ENCODE data around the gene MGMT. TPM values are rescaled to one million over a fixed set of nuclear protein-coding genes. Genes with fewer than 3 reads are reported as not detected.

The MGMT gene
- polyA plus RNA-seq, 2 donors = 8.6 to 13.0 TPM

DNA sequence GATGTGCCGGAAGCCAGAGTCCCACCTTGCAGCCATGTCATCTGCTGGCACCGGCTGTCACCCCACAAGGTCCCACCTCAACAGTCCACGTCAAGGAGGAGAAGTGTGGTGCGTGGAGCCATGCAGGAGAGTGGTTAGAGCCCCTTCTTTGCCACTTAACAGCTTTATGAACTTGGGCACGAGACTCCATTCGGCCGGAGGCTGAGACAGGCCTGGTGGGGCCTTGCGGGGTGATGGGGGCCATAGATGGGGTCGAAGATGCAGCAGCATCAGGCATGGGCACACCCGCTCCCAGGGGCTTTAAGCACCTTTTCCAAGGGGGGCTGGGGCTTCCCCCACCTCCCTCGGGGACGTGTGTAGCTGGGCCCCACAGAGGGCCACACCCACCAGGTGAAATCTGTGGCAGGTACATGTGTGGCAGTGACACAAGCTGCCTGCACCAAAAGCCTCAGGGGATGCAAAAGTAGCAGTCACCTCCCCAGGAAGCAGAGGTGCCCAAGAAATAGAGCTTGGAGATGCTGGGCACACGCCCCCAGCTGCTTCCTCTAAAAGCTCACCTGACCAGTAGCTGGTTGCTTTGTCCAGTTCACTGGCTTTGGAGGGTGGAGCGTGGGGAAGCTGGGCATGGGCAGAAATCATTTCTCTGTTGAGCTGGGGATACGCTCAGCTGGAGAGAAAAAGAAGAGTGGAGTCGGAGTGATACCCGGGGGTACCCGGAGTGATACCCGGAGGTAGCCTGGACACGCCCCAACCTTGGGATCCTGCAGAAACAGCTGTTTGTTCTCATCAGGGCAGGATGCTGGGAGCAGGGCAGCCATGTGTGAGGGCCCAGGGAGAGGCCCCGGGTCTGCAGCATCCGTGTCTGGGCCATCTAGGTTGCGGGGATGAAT, 297.2 kb downstream of the MGMT start:
- 90 to 93% methylated on average over 23 of the region's 23 CpGs for WGBS, 2 donors
- no peak overlapping the region for H3K27ac ChIP-seq (ENCODE audit: low read depth in 2 of 2, low read length in 1 of 2)
- H3K4me3 ChIP-seq (ENCODE audit: low read depth in 1 of 2, low read length in 2 of 2) = no peak overlapping the region
- H3K27me3 ChIP-seq (ENCODE audit: control insufficient read depth in 1 of 2, insufficient read depth in 2 of 2, low read length in 2 of 2) = no peaks in the 10 kb centered on the region
- H3K9me3 ChIP-seq (ENCODE audit: control insufficient read depth in 2 of 2, insufficient read depth in 1 of 2, low read depth in 1 of 2, low read length in 1 of 2) = peaks cover 0 to 17% of the 10 kb centered on the region in 2 donors
- H3K36me3 ChIP-seq (ENCODE audit: control insufficient read depth in 2 of 2, insufficient read depth in 2 of 2, low read length in 1 of 2) = peaks cover 3 to 17% of the 10 kb centered on the region in 2 donors
- H3K4me1 ChIP-seq (ENCODE audit: control insufficient read depth in 2 of 2, insufficient read depth in 2 of 2, low read length in 1 of 2) = peaks cover 0 to 2% of the 10 kb centered on the region in 2 donors

DNA sequence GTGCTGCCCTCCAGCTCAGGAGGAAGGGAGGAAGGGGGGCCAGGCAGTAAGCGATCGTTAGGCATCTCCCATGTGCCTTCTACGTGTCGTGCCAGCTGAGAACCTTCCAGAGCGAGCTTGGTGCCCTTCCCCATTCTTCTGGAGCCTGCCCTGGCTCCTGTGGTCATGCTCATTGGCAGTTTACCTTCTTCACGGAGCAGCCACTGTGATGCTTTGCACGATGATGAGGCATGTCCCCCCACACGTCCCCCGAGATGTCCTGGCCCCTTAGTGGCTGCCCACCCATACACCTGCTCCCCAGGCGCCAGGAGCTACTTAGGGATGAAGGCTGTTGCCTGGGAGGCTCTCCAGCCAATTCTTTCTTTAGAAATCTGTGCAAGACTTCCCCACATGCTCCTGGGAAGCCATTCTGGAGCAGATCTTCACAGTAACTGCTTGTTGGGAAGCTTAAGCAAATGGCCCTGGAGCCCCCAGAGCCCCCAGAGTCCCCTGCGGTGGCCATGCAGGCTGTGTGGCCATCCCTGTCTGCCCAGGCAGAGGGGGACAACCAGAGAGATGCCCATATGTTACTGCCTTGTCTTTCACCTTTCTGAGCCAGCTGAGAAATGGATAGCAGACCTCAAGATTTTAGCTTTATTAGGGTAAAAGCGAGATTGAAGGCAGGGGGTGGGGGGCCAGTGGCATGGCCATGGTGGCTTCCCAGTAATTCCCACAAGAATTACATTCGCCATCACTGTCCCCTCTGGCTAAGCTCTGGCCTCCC, 298.0 kb downstream of the MGMT start:
- Histone ChIP-seq H3K27ac (ENCODE audit: low read depth in 2 of 2, low read length in 1 of 2) (no peak overlapping the region), H3K27me3 (ENCODE audit: control insufficient read depth in 1 of 2, insufficient read depth in 2 of 2, low read length in 2 of 2) (no peaks in the 10 kb centered on the region), H3K36me3 (ENCODE audit: control insufficient read depth in 2 of 2, insufficient read depth in 2 of 2, low read length in 1 of 2) (peaks cover 0 to 15% of the 10 kb centered on the region in 2 donors), H3K4me1 (ENCODE audit: control insufficient read depth in 2 of 2, insufficient read depth in 2 of 2, low read length in 1 of 2) (peaks cover 0 to 2% of the 10 kb centered on the region in 2 donors), H3K9me3 (ENCODE audit: control insufficient read depth in 2 of 2, insufficient read depth in 1 of 2, low read depth in 1 of 2, low read length in 1 of 2) (peaks cover 0 to 19% of the 10 kb centered on the region in 2 donors), H3K4me3 (ENCODE audit: low read depth in 1 of 2, low read length in 2 of 2) (no peak overlapping the region)
- WGBS, 2 donors = 89 to 94% methylated on average over 13 of the region's 13 CpGs

DNA sequence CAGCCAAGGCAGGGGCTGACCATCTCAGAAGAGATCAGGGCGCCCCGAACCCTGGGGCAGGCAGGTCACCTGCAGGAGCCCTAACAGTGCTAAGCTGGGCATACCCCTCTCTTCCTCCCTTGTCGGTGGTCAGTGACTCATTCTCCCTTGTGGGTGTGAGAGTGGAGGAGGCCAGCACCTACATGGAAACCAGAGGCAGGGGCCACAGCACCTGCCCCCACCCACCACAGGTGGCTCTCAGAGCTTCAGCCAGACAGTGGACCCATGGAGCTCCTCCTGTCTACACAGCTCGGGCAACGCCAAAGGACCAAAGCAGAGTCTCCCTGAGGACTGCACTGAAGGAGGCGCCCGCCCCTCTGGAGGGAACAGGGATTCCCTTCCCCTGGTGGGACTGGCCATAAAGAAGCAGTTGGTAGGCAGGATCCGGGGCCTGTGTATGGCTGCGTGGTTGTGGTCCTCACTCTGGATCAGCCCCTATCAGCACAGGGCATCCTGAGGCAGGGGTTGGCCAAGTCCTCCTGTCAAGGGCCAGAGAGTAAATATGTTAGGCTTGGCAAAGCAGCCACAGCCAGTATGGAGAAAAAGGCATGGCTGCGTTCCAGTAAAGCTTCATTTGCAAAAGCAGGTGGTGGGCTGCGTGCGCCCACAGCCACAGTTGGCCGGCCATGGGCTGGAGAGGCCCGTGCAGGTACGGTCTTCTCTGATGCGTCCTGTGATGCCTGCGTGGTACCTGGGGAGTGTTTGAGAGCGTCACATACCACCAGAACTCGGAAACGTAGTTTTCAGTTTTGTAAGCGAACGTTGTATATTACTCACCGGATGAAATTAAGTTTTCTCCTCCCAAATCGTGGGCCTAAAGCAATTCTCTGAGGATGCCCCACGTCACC, 298.9 kb downstream of the MGMT start:
- no peak overlapping the region for H3K4me3 ChIP-seq (ENCODE audit: low read depth in 1 of 2, low read length in 2 of 2)
- 94 to 97% methylated on average over 24 to 25 of the region's 25 CpGs for WGBS, 2 donors
- H3K27ac ChIP-seq (ENCODE audit: low read depth in 2 of 2, low read length in 1 of 2) = no peak overlapping the region
- no peaks in the 10 kb centered on the region for H3K27me3 ChIP-seq (ENCODE audit: control insufficient read depth in 1 of 2, insufficient read depth in 2 of 2, low read length in 2 of 2)
- H3K4me1 ChIP-seq (ENCODE audit: control insufficient read depth in 2 of 2, insufficient read depth in 2 of 2, low read length in 1 of 2) = peaks cover 0 to 2% of the 10 kb centered on the region in 2 donors
- H3K36me3 ChIP-seq (ENCODE audit: control insufficient read depth in 2 of 2, insufficient read depth in 2 of 2, low read length in 1 of 2) = peaks cover 0 to 14% of the 10 kb centered on the region in 2 donors
- H3K9me3 ChIP-seq (ENCODE audit: control insufficient read depth in 2 of 2, insufficient read depth in 1 of 2, low read depth in 1 of 2, low read length in 1 of 2) = peaks cover 0 to 21% of the 10 kb centered on the region in 2 donors

DNA sequence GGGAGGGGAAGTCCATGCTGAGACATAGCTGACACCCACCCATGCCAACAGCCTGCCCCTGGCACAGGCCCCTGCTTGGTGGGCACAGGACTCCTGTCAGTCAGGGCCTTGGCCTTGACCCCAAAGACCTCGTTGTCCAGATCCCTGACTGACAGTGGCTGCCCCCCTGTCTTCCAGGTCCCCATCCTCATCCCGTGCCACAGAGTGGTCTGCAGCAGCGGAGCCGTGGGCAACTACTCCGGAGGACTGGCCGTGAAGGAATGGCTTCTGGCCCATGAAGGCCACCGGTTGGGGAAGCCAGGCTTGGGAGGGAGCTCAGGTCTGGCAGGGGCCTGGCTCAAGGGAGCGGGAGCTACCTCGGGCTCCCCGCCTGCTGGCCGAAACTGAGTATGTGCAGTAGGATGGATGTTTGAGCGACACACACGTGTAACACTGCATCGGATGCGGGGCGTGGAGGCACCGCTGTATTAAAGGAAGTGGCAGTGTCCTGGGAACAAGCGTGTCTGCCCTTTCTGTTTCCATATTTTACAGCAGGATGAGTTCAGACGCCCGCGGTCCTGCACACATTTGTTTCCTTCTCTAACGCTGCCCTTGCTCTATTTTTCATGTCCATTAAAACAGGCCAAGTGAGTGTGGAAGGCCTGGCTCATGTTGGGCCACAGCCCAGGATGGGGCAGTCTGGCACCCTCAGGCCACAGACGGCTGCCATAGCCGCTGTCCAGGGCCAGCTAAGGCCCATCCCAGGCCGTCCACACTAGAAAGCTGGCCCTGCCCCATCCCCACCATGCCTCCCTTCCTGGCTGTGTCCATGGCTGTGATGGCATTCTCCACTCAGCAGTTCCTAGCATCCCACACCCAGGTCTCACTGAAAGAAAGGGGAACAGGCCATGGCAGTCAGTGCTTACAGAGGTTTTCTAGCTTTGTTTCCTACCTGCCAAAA, 299.8 kb downstream of the MGMT start:
- Histone ChIP-seq H3K4me1 (ENCODE audit: control insufficient read depth in 2 of 2, insufficient read depth in 2 of 2, low read length in 1 of 2) (peaks cover 0 to 2% of the 10 kb centered on the region in 2 donors), H3K27ac (ENCODE audit: low read depth in 2 of 2, low read length in 1 of 2) (no peak overlapping the region), H3K4me3 (ENCODE audit: low read depth in 1 of 2, low read length in 2 of 2) (no peak overlapping the region), H3K27me3 (ENCODE audit: control insufficient read depth in 1 of 2, insufficient read depth in 2 of 2, low read length in 2 of 2) (no peaks in the 10 kb centered on the region), H3K9me3 (ENCODE audit: control insufficient read depth in 2 of 2, insufficient read depth in 1 of 2, low read depth in 1 of 2, low read length in 1 of 2) (peaks cover 0 to 21% of the 10 kb centered on the region in 2 donors), H3K36me3 (ENCODE audit: control insufficient read depth in 2 of 2, insufficient read depth in 2 of 2, low read length in 1 of 2) (peaks cover 0 to 11% of the 10 kb centered on the region in 2 donors)
- 95% methylated on average over 25 of the region's 25 CpGs for WGBS, 2 donors

DNA sequence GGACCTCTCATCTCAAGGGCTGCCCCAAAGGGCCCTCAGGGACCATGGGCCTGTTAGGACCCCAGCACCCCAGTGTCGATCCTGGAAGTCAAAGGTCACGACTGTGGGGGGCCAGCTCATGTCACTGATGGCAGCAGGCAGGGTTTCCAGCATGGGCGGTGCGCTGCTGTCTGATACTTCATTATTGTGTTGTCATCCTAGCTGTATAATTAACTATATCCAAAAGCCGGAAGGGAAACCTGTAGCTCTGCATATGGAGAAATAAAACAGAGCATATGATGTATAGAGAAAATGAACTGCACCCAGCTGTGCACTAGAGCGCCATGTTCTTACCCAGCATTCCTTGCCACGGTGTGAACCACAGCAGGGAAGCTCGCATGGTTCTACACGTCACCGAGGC, 300.7 kb downstream of the MGMT start:
- Histone ChIP-seq H3K27me3 (ENCODE audit: control insufficient read depth in 1 of 2, insufficient read depth in 2 of 2, low read length in 2 of 2) (no peaks in the 10 kb centered on the region), H3K9me3 (ENCODE audit: control insufficient read depth in 2 of 2, insufficient read depth in 1 of 2, low read depth in 1 of 2, low read length in 1 of 2) (peaks cover 0 to 22% of the 10 kb centered on the region in 2 donors), H3K4me1 (ENCODE audit: control insufficient read depth in 2 of 2, insufficient read depth in 2 of 2, low read length in 1 of 2) (peaks cover 0 to 2% of the 10 kb centered on the region in 2 donors), H3K36me3 (ENCODE audit: control insufficient read depth in 2 of 2, insufficient read depth in 2 of 2, low read length in 1 of 2) (peaks cover 0 to 11% of the 10 kb centered on the region in 2 donors), H3K27ac (ENCODE audit: low read depth in 2 of 2, low read length in 1 of 2) (no peak overlapping the region), H3K4me3 (ENCODE audit: low read depth in 1 of 2, low read length in 2 of 2) (no peak overlapping the region)
- 95 to 97% methylated on average over 10 of the region's 10 CpGs for WGBS, 2 donors

DNA sequence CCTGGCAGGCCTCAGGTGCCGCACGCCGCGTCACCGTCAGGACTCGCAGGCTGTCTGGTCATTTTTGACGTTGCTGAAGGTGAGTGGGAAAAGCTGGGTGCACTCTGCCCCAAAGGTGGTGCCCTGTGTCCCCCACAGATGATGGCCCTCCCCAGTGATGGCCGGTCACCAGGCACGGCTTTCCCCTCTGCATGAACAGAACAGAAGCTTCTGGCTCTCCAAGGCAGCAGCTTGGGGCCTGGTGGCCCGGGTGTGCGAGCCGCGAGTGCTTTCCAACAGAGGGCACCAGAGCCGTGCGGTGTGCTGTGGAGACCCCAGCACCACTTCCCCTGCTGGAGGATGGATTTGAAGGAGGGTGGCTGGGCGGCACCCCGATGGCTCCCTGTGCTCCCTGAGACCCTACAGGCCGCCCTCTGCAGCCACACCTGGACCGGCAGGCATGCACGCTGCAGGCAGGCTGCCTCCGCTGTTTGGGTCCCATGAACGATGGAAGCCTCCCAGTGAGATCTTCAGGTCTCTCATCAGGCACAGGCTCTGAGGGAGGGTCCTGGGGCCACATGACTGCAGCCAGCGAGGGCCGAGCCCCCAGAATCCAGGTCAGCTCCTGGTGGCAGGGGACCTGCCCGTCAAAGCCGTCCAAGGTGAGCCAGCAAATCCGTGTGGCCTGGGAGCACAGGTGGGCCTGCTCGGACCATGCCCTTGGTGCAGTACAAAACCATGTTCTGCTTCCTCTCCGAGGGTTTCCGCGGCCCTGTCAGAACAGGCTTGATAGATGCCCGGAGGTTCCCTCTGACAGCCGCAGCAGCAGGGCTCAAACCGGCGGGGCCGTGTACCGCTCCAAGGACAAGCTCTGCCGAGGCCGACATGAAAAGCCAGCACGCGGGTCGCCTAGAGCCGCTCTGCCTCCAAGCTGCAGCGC, 301.7 kb downstream of the MGMT start:
- 92 to 94% methylated on average over 44 of the region's 44 CpGs for WGBS, 2 donors
- Histone ChIP-seq H3K4me3 (ENCODE audit: low read depth in 1 of 2, low read length in 2 of 2) (no peak overlapping the region), H3K9me3 (ENCODE audit: control insufficient read depth in 2 of 2, insufficient read depth in 1 of 2, low read depth in 1 of 2, low read length in 1 of 2) (peaks cover 0 to 24% of the 10 kb centered on the region in 2 donors), H3K27me3 (ENCODE audit: control insufficient read depth in 1 of 2, insufficient read depth in 2 of 2, low read length in 2 of 2) (no peaks in the 10 kb centered on the region), H3K27ac (ENCODE audit: low read depth in 2 of 2, low read length in 1 of 2) (no peak overlapping the region), H3K4me1 (ENCODE audit: control insufficient read depth in 2 of 2, insufficient read depth in 2 of 2, low read length in 1 of 2) (peaks cover 0 to 2% of the 10 kb centered on the region in 2 donors), H3K36me3 (ENCODE audit: control insufficient read depth in 2 of 2, insufficient read depth in 2 of 2, low read length in 1 of 2) (peaks cover 0 to 11% of the 10 kb centered on the region in 2 donors)

DNA sequence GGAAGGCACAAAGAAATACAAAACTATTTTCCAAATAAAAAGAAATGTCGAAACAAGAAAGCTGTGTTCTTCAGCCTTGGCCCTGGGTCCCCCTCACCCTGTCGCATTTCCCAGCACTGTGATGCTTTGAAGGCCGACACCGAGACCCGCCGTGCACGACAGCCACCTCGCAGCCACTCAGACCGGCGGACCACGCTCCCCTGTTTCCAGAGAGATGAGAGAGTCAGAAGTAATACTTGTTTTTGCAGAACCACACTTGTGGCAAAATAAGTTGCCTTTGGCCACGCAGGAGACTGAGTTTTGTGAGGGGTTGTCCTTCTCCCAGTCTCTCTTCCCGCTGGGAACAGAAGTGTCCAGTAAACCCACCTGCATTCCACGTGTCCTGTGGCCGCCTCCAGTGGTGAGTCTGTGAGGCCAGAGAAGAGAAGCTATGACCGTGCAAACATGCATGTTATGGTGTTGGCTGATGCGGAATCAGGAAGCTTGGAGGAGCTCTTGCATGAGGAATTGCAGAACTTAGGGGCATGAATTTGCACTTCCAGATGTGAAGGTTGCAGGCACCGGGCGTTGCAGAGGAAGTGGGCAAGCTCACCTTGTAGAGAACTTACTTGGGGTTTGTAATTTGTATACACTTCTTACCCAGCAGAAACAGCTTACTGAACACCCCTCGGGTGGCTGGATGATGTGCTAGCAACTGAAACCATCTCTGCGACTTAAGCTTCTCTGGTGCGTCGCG, 302.5 kb downstream of the MGMT start:
- peaks cover 0 to 2% of the 10 kb centered on the region in 2 donors for H3K4me1 ChIP-seq (ENCODE audit: control insufficient read depth in 2 of 2, insufficient read depth in 2 of 2, low read length in 1 of 2)
- H3K27me3 ChIP-seq (ENCODE audit: control insufficient read depth in 1 of 2, insufficient read depth in 2 of 2, low read length in 2 of 2) = no peaks in the 10 kb centered on the region
- 92 to 94% methylated on average over 24 of the region's 24 CpGs for WGBS, 2 donors
- no peak overlapping the region for H3K27ac ChIP-seq (ENCODE audit: low read depth in 2 of 2, low read length in 1 of 2)
- peaks cover 0 to 11% of the 10 kb centered on the region in 2 donors for H3K36me3 ChIP-seq (ENCODE audit: control insufficient read depth in 2 of 2, insufficient read depth in 2 of 2, low read length in 1 of 2)
- peaks cover 0 to 24% of the 10 kb centered on the region in 2 donors for H3K9me3 ChIP-seq (ENCODE audit: control insufficient read depth in 2 of 2, insufficient read depth in 1 of 2, low read depth in 1 of 2, low read length in 1 of 2)
- H3K4me3 ChIP-seq (ENCODE audit: low read depth in 1 of 2, low read length in 2 of 2) = no peak overlapping the region

Data from esophagus (tissue), 2 donors.